ENCODE measurements around the gene DAZ3.
"Not testable (repeated sequence)": the region's sequence is repeated elsewhere in the genome, so short reads cannot be mapped to it uniquely, and the experiment has no call there.

Gene DAZ3, protein sequence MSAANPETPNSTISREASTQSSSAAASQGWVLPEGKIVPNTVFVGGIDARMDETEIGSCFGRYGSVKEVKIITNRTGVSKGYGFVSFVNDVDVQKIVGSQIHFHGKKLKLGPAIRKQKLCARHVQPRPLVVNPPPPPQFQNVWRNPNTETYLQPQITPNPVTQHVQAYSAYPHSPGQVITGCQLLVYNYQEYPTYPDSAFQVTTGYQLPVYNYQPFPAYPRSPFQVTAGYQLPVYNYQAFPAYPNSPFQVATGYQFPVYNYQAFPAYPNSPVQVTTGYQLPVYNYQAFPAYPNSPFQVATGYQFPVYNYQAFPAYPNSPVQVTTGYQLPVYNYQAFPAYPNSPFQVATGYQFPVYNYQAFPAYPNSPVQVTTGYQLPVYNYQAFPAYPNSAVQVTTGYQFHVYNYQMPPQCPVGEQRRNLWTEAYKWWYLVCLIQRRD

DNA sequence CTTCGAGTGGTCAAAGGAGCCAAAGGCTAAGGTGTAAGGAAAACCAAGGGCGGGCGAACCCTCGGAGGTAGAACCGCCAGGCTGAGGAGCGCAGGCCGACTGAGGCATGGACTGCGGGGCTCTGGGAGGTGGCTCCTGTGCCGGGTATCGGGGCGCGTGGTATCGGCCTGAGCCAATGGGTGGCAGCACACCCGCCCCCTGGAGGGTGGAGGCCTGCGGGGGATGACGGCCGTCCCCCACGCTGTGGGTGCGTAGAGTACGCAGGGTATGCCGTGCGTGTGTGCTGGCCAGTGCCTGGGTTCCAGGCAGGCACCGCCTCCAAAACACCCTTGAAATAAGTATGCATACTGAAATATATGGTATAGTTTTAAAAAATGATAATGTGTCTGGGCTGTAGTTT lies at the start of gene DAZ3:
Gene DAZ3, minus strand, starts transcription at position 101 of the 400 bp plus-strand sequence. CDS start 208 bp downstream, outside the sequence.
- not testable (repeated sequence) for DNase-seq

DNA sequence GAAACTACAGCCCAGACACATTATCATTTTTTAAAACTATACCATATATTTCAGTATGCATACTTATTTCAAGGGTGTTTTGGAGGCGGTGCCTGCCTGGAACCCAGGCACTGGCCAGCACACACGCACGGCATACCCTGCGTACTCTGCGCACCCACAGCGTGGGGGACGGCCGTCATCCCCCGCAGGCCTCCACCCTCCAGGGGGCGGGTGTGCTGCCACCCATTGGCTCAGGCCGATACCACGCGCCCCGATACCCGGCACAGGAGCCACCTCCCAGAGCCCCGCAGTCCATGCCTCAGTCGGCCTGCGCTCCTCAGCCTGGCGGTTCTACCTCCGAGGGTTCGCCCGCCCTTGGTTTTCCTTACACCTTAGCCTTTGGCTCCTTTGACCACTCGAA lies 20.4 kb upstream of the DAZ3 start, which contains the start of gene DAZ4:
Gene DAZ4, plus strand, starts transcription at position 301 of the 400 bp plus-strand sequence. CDS start 208 bp downstream, outside the sequence.
- not testable (repeated sequence) for DNase-seq

DNA sequence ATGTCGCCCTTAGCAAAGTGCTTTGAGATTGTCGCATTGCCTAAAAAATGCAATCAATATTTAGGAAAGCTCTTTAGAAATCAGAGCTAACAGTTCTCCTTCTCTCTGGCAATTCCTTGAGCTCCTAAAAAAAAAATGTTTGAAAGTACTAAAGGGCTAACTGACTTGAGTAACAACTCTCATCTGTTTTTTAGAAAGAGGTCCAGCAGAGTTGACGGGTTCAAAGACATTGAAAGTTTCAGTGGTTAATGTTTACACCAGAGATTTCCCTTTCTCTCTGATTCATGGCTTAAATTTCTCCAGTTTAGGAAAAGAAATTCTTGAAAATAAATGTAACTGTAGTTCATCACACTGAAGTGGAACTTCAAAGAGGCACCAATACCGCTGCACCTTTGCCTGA lies 11.9 kb upstream of the DAZ3 start:
- not testable (repeated sequence) for DNase-seq

DNA sequence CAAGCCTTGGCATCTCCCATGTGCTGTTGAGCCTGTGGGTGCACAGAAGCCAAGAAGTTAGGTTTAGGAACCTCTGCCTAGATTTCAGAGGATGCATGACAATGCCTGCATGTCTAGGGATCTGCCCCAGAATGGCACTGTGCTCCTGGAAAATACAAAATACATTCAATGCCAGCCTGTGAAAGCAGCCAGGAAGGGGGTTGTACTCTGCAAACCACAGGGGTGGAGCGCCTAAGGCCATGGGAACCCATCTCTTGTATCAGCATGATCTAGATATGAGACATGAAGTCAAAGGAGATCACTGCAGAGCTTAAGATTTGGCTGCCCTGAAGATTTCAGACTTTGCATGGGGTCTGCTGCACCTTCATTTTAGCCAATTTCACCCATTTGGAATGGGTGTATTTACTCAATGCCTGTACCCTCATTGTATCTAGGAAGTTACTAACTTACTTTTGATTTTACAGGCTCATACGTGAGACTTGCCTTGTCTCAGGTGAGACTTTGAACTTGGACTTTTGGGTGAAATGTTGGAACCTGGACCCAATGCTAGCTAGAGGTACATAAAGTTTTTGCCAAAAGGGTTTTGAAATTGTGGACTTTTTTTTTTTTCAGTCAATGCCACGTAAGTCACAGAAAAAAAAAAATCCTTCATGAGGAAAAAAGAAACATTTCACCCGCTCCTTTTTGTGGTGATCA lies 11.1 kb upstream of the DAZ3 start:
- DNase-seq = not testable (repeated sequence)

DNA sequence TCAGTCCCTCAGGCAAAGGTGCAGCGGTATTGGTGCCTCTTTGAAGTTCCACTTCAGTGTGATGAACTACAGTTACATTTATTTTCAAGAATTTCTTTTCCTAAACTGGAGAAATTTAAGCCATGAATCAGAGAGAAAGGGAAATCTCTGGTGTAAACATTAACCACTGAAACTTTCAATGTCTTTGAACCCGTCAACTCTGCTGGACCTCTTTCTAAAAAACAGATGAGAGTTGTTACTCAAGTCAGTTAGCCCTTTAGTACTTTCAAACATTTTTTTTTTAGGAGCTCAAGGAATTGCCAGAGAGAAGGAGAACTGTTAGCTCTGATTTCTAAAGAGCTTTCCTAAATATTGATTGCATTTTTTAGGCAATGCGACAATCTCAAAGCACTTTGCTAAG lies 8.6 kb upstream of the DAZ3 start:
- DNase-seq = not testable (repeated sequence)
